Urinary bladder (tissue), 4 donors: ENCODE results near the gene GTF3C4. TPM values are rescaled to one million over a fixed set of nuclear protein-coding genes. Genes with fewer than 3 reads are reported as not detected.
"Not testable (repeated sequence)": the region's sequence is repeated elsewhere in the genome, so short reads cannot be mapped to it uniquely, and the experiment has no call there.

Experiments
- DNase-seq: peaks from one replicate; pipeline ENCODE4 v3.0.0-alpha.2; 2015; ENCODE audit errors: extremely low spot score
- H3K27ac ChIP-seq: one replicate; pipeline ENCODE4 v1.5.1; 2013; ENCODE audit warnings: low read depth, mild to moderate bottlenecking, moderate library complexity
- H3K36me3 ChIP-seq: one replicate; pipeline ENCODE4 v1.6.1; 2013; ENCODE audit warnings: mild to moderate bottlenecking, moderate library complexity; ENCODE audit not compliant: insufficient read depth
- H3K4me1 ChIP-seq: one replicate; pipeline ENCODE4 v1.6.1; 2013; ENCODE audit warnings: mild to moderate bottlenecking, moderate library complexity; ENCODE audit not compliant: insufficient read depth
- H3K4me3 ChIP-seq: one replicate; pipeline ENCODE4 v1.5.1; 2013; ENCODE audit warnings: low read depth, low read length
- WGBS: extraction: QIAGEN DNeasy Blood & Tissue Kit; methylation state at CpG from one replicate; pipeline ENCODE4 v1.1.7; 2013; 5-methylcytosine and 5-hydroxymethylcytosine counted together
- polyA plus RNA-seq: library from polyadenylated mRNA; stranded (reverse); fragments of 200-250 nt; gene quantifications from one replicate; pipeline ENCODE4 v1.2.3, GENCODE V29; 2013
- total RNA-seq: library from RNA; depleted of rRNA; stranded (reverse); fragments of >200 nt; gene quantifications from one replicate; pipeline ENCODE4 v1.2.3, GENCODE V29; 2014
- donor health status: healthy with polysubstance abuse.
- donor health status: healthy.

Gene GTF3C4
- total and polyA plus RNA-seq, 2 donors, result 7.3 to 18.2 TPM

DNA sequence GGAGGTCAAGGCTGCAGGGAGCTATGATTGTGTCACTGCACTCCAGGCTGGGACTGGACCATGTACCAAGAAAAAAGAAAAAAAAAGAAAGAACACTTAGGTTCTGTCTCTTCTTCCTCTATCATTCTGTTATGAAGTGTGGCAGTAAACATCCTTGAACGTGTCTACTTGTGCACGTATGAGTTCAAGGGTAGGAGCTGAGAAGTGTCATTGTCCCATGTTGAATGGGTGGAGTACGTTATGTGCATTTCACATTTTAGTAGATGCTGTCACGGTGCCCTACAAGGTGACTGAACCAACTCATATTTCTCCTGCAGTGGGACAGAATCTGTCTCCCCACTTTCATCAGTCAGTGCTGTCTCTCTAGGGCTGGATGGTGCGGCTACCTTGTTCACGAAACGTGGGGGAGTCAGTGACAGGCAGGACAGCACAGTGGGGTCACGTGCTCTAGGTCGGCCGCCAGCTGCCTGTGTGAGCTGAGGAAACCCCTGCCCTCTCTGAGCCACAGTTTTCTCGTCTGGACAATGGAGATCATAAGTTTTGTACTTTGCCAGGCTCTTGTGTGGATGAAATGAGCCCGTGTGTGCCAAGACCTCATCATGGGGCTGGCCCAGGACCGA, 47.2 kb downstream of the GTF3C4 start:
- no peaks in the 10 kb centered on the region for H3K4me1 ChIP-seq
- H3K27ac ChIP-seq, result no peak overlapping the region
- no peaks in the 10 kb centered on the region for H3K36me3 ChIP-seq
- 54% methylated on average over 13 of the region's 13 CpGs for WGBS
- no peak for DNase-seq
- no peak overlapping the region for H3K4me3 ChIP-seq

DNA sequence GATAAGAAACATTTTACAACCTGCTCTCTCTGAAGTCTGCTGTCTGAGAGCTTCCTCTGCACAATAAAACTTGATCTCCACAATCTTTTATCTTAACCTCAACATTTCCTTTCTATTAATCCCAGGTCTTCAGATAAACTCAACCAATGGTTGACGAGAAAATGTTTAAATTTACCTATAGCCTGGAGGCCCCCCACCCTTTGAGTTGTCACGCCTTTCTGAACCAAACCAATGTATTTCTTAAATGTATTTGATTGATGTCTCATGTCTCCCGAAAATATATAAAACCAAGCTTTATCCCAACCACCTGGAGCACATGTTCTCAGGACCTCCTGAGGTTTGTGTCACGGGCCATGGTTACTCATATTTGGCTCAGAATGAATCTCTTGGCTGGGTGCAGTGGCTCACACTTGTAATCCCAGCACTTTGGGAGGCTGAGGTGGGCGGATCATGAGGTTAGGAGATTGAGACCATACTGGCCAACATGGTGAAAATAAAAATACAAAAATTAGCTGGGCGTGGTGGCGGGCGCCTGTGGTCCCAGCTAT, 48.2 kb downstream of the GTF3C4 start:
- H3K27ac ChIP-seq, DNase-seq: not testable (repeated sequence)
- 48% methylated on average over 8 of the region's 8 CpGs for WGBS

DNA sequence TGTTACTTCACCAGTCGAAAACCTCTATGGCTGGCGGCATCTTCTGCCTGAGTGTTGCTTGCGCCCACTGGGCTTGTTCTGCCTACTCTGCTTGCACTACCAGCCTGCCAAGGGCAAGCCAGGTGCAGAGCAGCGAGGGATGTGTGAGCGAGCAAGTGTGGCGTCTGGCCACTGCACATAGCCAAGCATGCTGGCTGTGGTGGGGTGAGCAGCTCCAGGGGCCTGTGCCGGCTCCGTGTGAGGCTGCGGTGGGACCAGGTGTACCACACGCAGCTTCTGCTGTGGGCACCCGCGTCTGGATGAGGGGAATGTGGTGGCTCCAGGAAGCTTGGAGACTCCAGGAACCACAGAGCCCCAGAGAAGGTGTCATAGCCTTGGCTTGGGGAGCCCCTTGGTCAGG, 51.4 kb downstream of the GTF3C4 start:
- Histone ChIP-seq H3K36me3 (no peaks in the 10 kb centered on the region), H3K27ac (no peak overlapping the region), H3K4me1 (no peaks in the 10 kb centered on the region), H3K4me3 (no peak overlapping the region)
- WGBS, result 91% methylated on average over 12 of the region's 12 CpGs
- no peak for DNase-seq

More for the DNA sequence above, 48.2 kb downstream of the GTF3C4 start:
- H3K36me3 ChIP-seq, H3K4me1 ChIP-seq, H3K4me3 ChIP-seq: not testable (repeated sequence)

DNA sequence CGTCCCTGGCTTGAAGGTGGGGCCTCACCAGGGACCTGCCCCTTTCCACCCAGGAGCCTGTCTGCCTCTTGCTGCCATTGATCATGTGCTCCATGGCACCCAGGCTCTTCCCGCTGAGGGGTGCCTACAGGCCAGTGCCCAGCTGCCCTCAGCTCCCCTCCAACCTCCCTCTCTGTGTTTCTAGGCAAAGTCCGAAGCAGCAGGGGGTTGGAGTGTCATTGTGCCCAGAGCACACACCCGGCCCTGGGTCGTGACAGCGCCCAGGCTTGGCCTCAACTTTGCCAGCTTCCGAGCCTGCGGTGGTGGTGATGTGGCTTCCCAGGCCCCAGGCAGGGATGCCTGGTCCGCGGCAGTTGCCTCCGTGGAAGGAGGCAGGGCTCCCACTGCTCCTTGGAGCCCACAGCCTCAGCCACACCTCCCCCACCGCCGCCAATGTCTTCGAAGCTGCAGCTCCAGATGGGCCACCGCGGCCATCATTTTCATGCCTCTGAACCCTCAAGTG, 52.4 kb downstream of the GTF3C4 start:
- 83% methylated on average over 16 of the region's 16 CpGs for WGBS
- Histone ChIP-seq H3K27ac (no peak overlapping the region), H3K4me3 (no peak overlapping the region)

GRCh38 chr9:132723809-132724208, 53.5 kb downstream of the GTF3C4 start:
- H3K4me3 ChIP-seq, result no peak overlapping the region
- H3K4me1 ChIP-seq, result no peaks in the 10 kb centered on the region
- DNase-seq, result no peak
- H3K27ac ChIP-seq, result no peak overlapping the region
- H3K36me3 ChIP-seq, result no peaks in the 10 kb centered on the region
- 83% methylated on average over 4 of the region's 4 CpGs for WGBS

More for the DNA sequence above, 52.4 kb downstream of the GTF3C4 start:
- Histone ChIP-seq H3K36me3 (no peaks in the 10 kb centered on the region), H3K4me1 (no peaks in the 10 kb centered on the region)
- DNase-seq, result no peak

GRCh38 chr9:132725306-132725705, 55.0 kb downstream of the GTF3C4 start:
- Histone ChIP-seq H3K4me1 (no peaks in the 10 kb centered on the region), H3K27ac (no peak overlapping the region), H3K36me3 (no peaks in the 10 kb centered on the region), H3K4me3 (no peak overlapping the region)
- no peak for DNase-seq
- WGBS, result 94% methylated on average over 13 of the region's 13 CpGs

GRCh38 chr9:132726576-132727130, 56.4 kb downstream of the GTF3C4 start:
- Histone ChIP-seq H3K27ac (no peak overlapping the region), H3K4me1 (no peaks in the 10 kb centered on the region), H3K4me3 (no peak overlapping the region), H3K36me3 (no peaks in the 10 kb centered on the region)
- DNase-seq, result no peak
- WGBS, result 73% methylated on average over 8 of the region's 8 CpGs

GRCh38 chr9:132728071-132728470, 57.8 kb downstream of the GTF3C4 start:
- no peaks in the 10 kb centered on the region for H3K4me1 ChIP-seq
- 87% methylated on average over 5 of the region's 5 CpGs for WGBS
- H3K27ac ChIP-seq, result no peak overlapping the region
- H3K4me3 ChIP-seq, result no peak overlapping the region
- H3K36me3 ChIP-seq, result no peaks in the 10 kb centered on the region
- no peak for DNase-seq

DNA sequence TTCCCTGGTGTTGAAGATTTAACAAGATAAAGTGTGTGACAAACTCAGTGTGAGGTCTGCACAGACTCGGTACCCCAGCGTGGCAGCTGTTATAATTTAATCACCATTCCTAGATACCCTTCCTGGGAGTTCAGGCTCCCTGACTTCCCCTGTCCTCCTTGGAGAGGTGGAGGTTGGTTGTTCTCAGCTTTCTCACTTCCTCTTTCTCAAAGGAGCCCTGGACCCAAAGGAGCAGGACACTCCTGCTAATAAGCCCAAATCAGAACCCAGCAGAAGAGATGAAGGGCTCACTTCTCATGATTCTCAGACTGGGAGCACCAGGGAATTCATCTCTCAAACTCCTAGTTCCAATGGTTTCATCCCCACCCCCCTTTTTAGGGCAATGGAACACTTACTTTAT, 58.2 kb downstream of the GTF3C4 start:
- no peak overlapping the region for H3K27ac ChIP-seq
- no peak for DNase-seq
- no peaks in the 10 kb centered on the region for H3K4me1 ChIP-seq
- H3K36me3 ChIP-seq, result no peaks in the 10 kb centered on the region
- 58% methylated on average over 2 of the region's 2 CpGs for WGBS
- H3K4me3 ChIP-seq, result no peak overlapping the region

DNA sequence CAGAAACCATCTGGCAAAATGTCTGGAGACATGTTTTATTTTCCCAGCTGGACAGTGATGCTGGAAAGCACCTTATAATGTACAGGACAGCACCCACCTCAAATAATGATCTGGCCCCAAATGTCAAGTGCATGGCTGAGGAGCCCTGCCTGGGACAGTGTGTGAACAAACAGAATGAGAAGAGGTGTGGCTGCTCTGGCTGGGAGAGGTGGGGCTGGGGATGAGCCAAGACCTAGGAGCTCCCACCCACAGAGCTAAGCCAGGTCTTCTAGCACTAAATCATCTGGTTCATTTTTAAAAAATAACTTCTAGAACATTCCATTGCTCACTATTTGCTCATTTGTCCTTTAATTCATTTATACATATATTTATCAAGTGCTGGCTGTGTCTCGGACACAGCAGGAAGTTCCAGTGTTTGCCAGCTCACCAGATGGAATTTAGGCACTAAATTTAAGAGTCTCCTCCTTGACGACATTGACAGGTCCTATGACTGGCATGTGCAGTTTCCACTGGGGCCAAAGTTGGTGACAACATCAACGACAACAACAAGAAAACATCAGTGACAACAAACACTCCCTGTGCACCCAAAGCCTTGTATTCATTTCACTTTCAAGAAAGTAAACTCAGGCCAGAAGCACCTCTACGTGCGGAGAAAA, 59.1 kb downstream of the GTF3C4 start:
- no peak for DNase-seq
- H3K4me1 ChIP-seq, result no peaks in the 10 kb centered on the region
- no peaks in the 10 kb centered on the region for H3K36me3 ChIP-seq
- H3K4me3 ChIP-seq, result no peak overlapping the region
- no peak overlapping the region for H3K27ac ChIP-seq
- 57% methylated on average over 5 of the region's 5 CpGs for WGBS

GRCh38 chr9:132730054-132731033, 60.1 kb downstream of the GTF3C4 start:
- no peak for DNase-seq
- Histone ChIP-seq H3K4me3 (no peak overlapping the region), H3K27ac (no peak overlapping the region), H3K36me3 (no peaks in the 10 kb centered on the region), H3K4me1 (no peaks in the 10 kb centered on the region)
- whole genome bisulfite sequencing, result 84% methylated on average over 16 of the region's 16 CpGs

GRCh38 chr9:132731230-132731629, 61.0 kb downstream of the GTF3C4 start:
- 77% methylated on average over 3 of the region's 3 CpGs for WGBS
- Histone ChIP-seq H3K4me1 (no peaks in the 10 kb centered on the region), H3K4me3 (no peak overlapping the region), H3K36me3 (no peaks in the 10 kb centered on the region), H3K27ac (no peak overlapping the region)
- no peak for DNase-seq
